Fibroblast of lung (primary cell): ENCODE data around the gene PCDHA5. TPM values are rescaled to one million over a fixed set of nuclear protein-coding genes. Genes with fewer than 3 reads are reported as not detected.

Experiments used
- DNase-seq, 2 donors: peaks; one replicate each; pipeline versions ENCODE4 v3.0.0 to v3.0.0-alpha.2; 2010; ENCODE audit warnings: low read depth in 2 of 2
- H2AFZ ChIP-seq: 2 replicates; pipeline ENCODE4 v1.5.1; 2012; ENCODE audit warnings: low read length, control low read depth, inconsistent platforms
- H3K27ac ChIP-seq: 2 replicates; pipeline ENCODE4 v1.5.1; 2011; ENCODE audit warnings: low read length, control low read depth; ENCODE audit not compliant: insufficient read depth
- H3K27me3 ChIP-seq: 2 replicates; pipeline ENCODE4 v1.5.1; 2011; ENCODE audit warnings: mild to moderate bottlenecking, low read length; ENCODE audit not compliant: control insufficient read depth, insufficient read depth
- H3K36me3 ChIP-seq: 2 replicates; pipeline ENCODE4 v1.5.1; 2011; ENCODE audit warnings: low read length; ENCODE audit not compliant: control insufficient read depth, insufficient read depth
- H3K4me1 ChIP-seq: 2 replicates; pipeline ENCODE4 v1.5.1; 2011; ENCODE audit warnings: low read length; ENCODE audit not compliant: control insufficient read depth, insufficient read depth; ENCODE audit errors: extremely low read depth
- H3K4me2 ChIP-seq: 2 replicates; pipeline ENCODE4 v1.5.1; 2011; ENCODE audit warnings: low read length, control low read depth; ENCODE audit not compliant: insufficient read depth; ENCODE audit errors: extremely low read depth
- H3K4me3 ChIP-seq, 4 experiments: fragments of 200-600 bp in 1 of 4; sonication (generic) in 1 of 4; replicated peaks in 1 of 4; 2 replicates each; pipeline ENCODE4 v1.5.1; 2011 to 2016; ENCODE audit warnings: low read length in 4 of 4, low read depth in 3 of 4, mild to moderate bottlenecking in 3 of 4, control low read depth in 2 of 4, inconsistent platforms in 1 of 4, mixed read lengths in 1 of 4; ENCODE audit not compliant: insufficient read depth in 1 of 4; ENCODE audit errors: control extremely low read depth in 1 of 4
- H3K79me2 ChIP-seq: 2 replicates; pipeline ENCODE4 v1.5.1; 2012; ENCODE audit warnings: mild to moderate bottlenecking, low read length, inconsistent platforms; ENCODE audit not compliant: control insufficient read depth, insufficient read depth
- H3K9ac ChIP-seq: 2 replicates; pipeline ENCODE4 v1.5.1; 2011; ENCODE audit warnings: mild to moderate bottlenecking, low read length, control low read depth; ENCODE audit not compliant: insufficient read depth
- H3K9me3 ChIP-seq: 2 replicates; pipeline ENCODE4 v1.5.1; 2012; ENCODE audit warnings: low read depth, low read length; ENCODE audit not compliant: control insufficient read depth, insufficient read depth
- H4K20me1 ChIP-seq: 2 replicates; pipeline ENCODE4 v1.5.1; 2011; ENCODE audit warnings: low read length; ENCODE audit not compliant: control insufficient read depth, insufficient read depth; ENCODE audit errors: extremely low read depth
- CTCF ChIP-seq, 2 donors: IDR thresholded peaks in 1 of 2; conservative IDR thresholded peaks in 1 of 2; 1 replicate in 1 of 2; 2 replicates in 1 of 2; pipeline ENCODE4 v1.5.1; 2011 to 2012; ENCODE audit warnings: low read length in 2 of 2, control low read depth in 1 of 2, inconsistent platforms in 1 of 2, low read depth in 1 of 2, mild to moderate bottlenecking in 1 of 2
- EZH2 ChIP-seq: IDR thresholded peaks from 2 replicates; pipeline ENCODE4 v1.5.1; 2012; ENCODE audit warnings: low read length, control low read depth, mild to moderate bottlenecking; ENCODE audit errors: missing control alignments
- polyA plus RNA-seq, 2 donors: library from polyadenylated mRNA; depleted of rRNA in 1 of 2; stranded (reverse) in 1 of 2; unstranded in 1 of 2; fragments of >200 nt; gene quantifications; 2 replicates each; pipeline ENCODE4 v1.2.1, GENCODE V29; 2011 to 2012; ENCODE audit warnings: missing spikeins in 1 of 2
- total RNA-seq: library from RNA; depleted of rRNA; stranded (reverse); fragments of >200 nt; gene quantifications from 2 replicates; pipeline ENCODE4 v1.2.1, GENCODE V29; 2014

PCDHA5 gene
- total and polyA plus RNA-seq, 2 donors (not counting 1 experiment from before 2014, with no cell fraction given), result 0.24 to 0.33 TPM

- no peak overlapping the region for H3K4me3 ChIP-seq
- no peaks in the 10 kb centered on the region for H3K79me2 ChIP-seq
- DNase-seq, result no peak
- H3K9ac ChIP-seq, result no peak overlapping the region
- no peaks in the 10 kb centered on the region for H3K36me3 ChIP-seq
- H4K20me1 ChIP-seq, result no peaks in the 10 kb centered on the region
- TF ChIP-seq EZH2 (no peak), CTCF (conservative IDR thresholded peaks at IDR 0.05 in 1 of 2, IDR thresholded peaks at IDR 0.05 in 1 of 2; ENCODE audit: low read depth in 1 of 2, low read length in 2 of 2) (no peak)
- no peak overlapping the region for H3K4me2 ChIP-seq
- no peak overlapping the region for H3K27ac ChIP-seq
- no peak overlapping the region for H2AFZ ChIP-seq
- no peaks in the 10 kb centered on the region for H3K27me3 ChIP-seq
- H3K4me1 ChIP-seq, result no peaks in the 10 kb centered on the region
- H3K9me3 ChIP-seq, result no peaks in the 10 kb centered on the region
These were observed 41.3 kb downstream of the PCDHA5 start for GRCh38 chr5:140862441-140863295.

- no peak for TF ChIP-seq EZH2
- no peak for TF ChIP-seq CTCF (conservative IDR thresholded peaks at IDR 0.05 in 1 of 2, IDR thresholded peaks at IDR 0.05 in 1 of 2; ENCODE audit: low read depth in 1 of 2, low read length in 2 of 2)
These were observed 47.5 kb downstream of the PCDHA5 start, which contains the start of gene PCDHA11 for GRCh38 chr5:140868721-140869554. Gene PCDHA11 (plus strand): TSS chr5:140868957. CDS start chr5:140869104, 147 bp downstream.

GRCh38 chr5:140869555-140869886 is 48.1 kb downstream of the PCDHA5 start:
- H3K4me2 ChIP-seq, result no peak overlapping the region
- no peaks in the 10 kb centered on the region for H3K27me3 ChIP-seq
- H3K4me3 ChIP-seq, result no peak overlapping the region
- no peak for TF ChIP-seq CTCF (conservative IDR thresholded peaks at IDR 0.05 in 1 of 2, IDR thresholded peaks at IDR 0.05 in 1 of 2; ENCODE audit: low read depth in 1 of 2, low read length in 2 of 2)
- TF ChIP-seq EZH2, result no peak
- no peak overlapping the region for H3K27ac ChIP-seq
- no peaks in the 10 kb centered on the region for H3K9me3 ChIP-seq
- no peaks in the 10 kb centered on the region for H4K20me1 ChIP-seq
- no peak overlapping the region for H3K9ac ChIP-seq
- no peak overlapping the region for H2AFZ ChIP-seq
- no peaks in the 10 kb centered on the region for H3K36me3 ChIP-seq
- no peak for DNase-seq
- no peaks in the 10 kb centered on the region for H3K79me2 ChIP-seq
- H3K4me1 ChIP-seq, result no peaks in the 10 kb centered on the region

More at GRCh38 chr5:140868721-140869554, 47.5 kb downstream of the PCDHA5 start, which contains the start of gene PCDHA11:
- Histone ChIP-seq H3K4me3 (no peak within 1 kb of the TSS), H4K20me1 (no peaks in the 10 kb centered on the region), H3K9me3 (no peaks in the 10 kb centered on the region), H3K27ac (no peak within 1 kb of the TSS), H3K4me2 (no peak within 1 kb of the TSS), H2AFZ (no peak within 1 kb of the TSS), H3K9ac (no peak within 1 kb of the TSS), H3K36me3 (no peaks in the 10 kb centered on the region), H3K27me3 (no peaks in the 10 kb centered on the region), H3K4me1 (no peaks in the 10 kb centered on the region), H3K79me2 (no peaks in the 10 kb centered on the region)
- DNase-seq, result no peak
